ENCODE measurements around the gene NIPAL1.
"Not testable (repeated sequence)": the region's sequence is repeated elsewhere in the genome, so short reads cannot be mapped to it uniquely, and the experiment has no call there.

Gene NIPAL1

DNA sequence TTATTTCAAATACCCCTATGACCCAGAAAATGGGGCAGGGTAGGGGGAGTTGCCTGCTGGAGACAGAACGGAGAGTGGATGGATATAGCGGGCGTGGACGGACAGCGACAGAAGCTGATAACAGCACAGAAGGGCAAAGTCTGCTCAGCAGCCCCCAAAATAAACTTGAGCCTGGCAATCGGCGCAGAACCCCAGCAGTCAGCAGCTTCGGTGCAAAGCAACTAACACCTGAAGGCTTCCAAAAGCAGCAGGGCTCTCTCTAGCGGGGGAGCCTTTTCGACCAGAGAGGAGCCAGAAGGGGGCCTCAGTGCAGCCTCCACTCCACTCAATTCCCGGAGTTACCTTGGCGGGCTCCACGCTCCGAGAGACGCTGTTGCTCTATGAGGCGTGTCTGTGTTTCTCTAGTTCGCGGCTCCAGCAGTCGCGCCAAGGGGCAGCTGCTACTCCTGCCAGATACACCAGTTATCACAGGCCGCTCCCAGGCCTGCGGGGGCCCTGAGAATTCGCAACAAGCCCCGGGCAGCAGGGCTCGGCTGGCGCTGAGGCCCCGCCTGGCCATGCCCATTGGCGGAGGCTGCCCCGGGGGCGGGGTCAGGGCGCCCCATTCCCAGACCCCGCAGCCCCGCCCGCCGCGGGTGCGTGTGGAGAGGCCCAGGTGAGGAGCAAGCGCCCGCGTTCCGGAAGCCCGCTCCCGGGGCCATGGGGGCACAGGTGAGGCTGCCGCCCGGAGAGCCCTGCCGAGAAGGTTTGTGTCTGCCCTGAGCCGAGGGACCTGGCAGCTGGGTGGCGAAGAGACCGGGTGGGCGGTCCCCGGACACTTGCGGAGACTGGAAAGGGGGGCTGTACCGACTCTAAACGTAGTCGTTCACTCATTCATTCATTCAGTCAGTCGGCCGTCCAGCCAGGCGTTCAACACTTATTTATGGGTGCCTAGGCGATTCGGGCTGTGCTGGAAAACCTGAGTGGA, at the start of gene NIPAL1, which contains the start of gene CNGA1:
Gene NIPAL1 (plus strand): TSS at position 632 of the 967 bp plus-strand sequence. CDS start 68 bp downstream, at position 700.
Gene CNGA1 (minus strand): TSS at position 541 of the 967 bp plus-strand sequence. CDS start 63,992 bp downstream, outside the sequence.
- DNase-seq: peak; percentile 64

DNA sequence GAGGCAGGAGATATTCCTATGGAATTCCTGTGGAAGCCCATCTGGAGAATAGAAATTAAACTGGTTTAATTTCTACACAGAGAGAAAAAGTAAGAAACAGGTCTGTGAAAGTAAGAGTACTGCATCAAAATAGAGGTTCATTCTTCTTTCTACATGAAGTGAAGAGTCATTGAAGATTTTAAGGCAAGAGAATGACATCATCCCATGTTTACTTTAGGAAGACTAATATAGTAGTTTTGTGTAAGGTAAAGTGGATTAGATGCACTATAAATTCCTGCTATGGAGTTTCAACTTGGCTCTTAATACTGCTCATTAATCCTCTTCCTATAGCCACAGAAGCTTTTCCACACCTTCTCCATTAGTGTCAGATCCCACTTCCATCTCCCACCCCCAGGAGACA, 47.7 kb upstream of the NIPAL1 start:
- no peak for DNase-seq

DNA sequence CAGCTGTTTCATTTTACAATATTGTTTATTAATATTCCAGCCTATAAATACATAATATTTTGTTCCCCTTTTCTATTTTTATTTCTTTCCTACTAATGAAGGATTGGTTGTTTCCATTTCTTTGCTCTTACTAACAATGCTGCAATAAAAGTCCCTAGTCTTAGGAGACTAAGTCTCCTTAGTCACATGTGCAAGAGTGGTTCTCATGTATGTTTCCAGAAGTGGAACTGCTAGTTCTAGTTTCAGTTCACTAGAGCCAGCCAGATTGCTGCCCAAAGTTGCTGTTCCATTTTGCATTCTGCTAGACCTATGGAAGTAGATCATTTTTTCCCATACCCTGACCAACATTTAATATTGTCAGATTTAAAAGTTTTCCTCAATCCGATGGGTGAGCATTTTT, 44.4 kb upstream of the NIPAL1 start:
- no peak for DNase-seq

GRCh38 chr4:47972721-47973120, 43.9 kb upstream of the NIPAL1 start:
- no peak for DNase-seq

DNA sequence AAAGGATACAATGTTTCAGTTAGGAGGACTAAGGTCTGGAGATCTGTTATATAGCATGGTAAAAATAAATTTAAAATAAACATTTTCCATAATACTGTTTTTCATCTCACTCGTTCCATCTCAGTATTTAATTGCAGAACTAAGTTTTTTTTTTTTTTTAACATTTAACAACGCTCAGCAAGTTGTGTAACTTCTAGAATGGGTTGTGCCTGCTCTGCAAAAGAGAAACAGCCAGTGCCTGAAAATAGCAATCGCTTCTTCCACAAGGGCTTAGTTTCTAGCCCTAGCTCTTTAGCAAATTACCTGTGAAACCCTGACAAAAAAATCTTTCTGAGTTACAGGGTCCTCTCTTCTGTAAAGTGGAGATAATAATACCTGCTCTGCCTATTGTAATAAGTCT, 42.0 kb upstream of the NIPAL1 start:
- DNase-seq: no peak

DNA sequence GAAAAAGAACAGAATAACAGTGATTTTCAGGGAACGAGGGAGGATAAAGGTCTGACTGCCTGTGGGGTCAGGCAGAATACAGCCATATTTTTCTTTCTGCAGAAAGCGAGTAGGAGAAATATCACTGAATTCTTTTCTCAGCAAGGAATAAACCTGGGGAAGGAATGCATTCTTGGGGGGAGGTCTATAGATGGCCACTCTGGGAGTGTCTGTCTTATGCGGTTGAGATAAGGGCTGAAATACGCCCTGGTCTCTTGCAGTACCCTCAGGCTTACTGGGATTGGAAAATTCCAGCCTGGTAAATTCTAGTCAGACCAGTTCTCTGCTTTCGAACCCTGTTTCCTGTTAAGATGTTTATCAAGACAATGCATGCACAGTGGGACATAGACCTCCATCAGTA, 26.4 kb upstream of the NIPAL1 start:
- no peak for DNase-seq

GRCh38 chr4:47992475-47992874, 24.1 kb upstream of the NIPAL1 start:
- DNase-seq: not testable (repeated sequence)

- no peak for DNase-seq
Measured at GRCh38 chr4:47996021-47996420, 20.6 kb upstream of the NIPAL1 start.

DNA sequence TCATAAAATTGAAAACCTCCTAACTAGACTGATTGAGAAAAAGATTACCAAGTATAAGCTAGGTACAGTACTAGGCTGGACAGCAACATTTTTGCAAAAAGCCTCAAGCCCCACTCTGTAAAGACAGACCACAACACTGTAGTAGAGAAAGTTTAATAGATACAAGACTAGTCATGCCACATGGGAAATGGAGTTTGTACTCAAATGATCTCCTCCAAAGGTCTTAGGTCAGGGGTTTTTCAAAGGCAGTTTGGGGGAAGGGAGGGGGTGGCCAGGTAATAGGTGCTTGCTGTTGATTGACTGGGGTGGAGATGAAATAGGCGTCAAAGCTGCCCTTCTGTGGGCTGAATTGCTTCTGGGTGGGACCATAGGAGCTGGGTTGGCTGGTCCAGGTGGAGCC, 14.3 kb upstream of the NIPAL1 start:
- DNase-seq: no peak

DNA sequence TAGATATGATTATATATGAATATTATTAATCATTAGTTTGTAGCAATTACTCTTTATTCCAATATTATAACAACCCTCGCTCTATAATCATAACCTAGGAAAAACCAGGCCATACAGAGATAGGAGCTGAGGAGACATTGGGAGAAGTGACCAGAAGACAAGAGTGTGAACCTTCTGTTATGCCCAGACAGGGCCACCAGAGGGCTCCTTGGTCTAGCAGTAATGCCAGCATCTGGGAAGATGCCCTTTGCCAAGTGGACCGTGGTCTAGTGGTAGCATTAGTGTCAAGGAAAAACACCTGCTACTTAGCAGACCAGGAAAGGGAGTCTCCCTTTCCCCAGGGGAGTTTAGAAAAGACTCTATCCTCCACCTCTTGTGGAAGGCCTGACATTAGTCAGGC, 13.0 kb upstream of the NIPAL1 start:
- DNase-seq: not testable (repeated sequence)

- no peak for DNase-seq
Measured at GRCh38 chr4:48005781-48006180, 10.8 kb upstream of the NIPAL1 start.

GRCh38 chr4:48008021-48008596, 8.5 kb upstream of the NIPAL1 start:
- DNase-seq: no peak

- not testable (repeated sequence) for DNase-seq
Measured at GRCh38 chr4:48010906-48011305, 5.7 kb upstream of the NIPAL1 start.

- no peak for DNase-seq
Measured at GRCh38 chr4:48011722-48012121, 4.8 kb upstream of the NIPAL1 start.

- DNase-seq: no peak
Measured at GRCh38 chr4:48012824-48013223, 3.7 kb upstream of the NIPAL1 start.

DNA sequence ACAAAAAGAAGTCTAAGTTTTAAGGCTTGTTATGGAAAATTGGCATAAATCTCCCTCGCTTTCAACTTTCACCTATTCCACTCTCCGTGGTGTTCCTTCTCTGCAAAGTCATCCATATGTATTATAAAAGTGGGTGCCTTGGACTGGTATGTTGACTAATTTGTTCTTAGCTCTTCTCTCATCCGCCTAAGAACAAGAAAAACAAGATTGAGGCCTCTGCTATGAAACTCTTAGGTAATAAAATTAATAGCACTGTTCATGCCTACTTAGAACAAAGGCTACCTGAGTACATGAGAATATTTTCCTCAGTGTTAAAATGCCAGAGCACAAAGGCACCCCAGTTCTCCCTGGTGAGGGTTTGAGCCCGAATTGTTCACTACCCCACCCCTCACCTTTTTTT, 1.4 kb upstream of the NIPAL1 start:
- no peak for DNase-seq

DNA sequence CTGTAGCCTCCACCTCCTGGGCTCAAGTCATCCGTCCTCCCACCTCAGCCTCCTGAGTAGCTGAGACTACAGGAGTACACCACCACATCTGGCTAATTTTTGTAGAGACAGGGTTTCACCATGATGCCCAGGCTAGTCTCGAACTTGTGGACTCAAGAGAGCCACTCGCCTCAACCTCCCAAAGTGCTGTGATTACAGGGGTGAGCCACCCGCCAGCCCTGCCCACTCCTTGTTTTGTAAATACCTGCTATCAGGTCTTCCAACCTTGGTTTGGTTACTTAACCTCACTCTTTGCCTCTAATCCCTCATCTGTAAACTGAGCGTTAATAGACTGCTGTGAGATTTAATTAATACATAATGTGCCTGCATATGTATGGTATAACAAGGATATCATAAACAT, 894 bp upstream of the NIPAL1 start:
- DNase-seq: no peak

- DNase-seq: no peak
Measured at GRCh38 chr4:48017108-48017571, 568 bp downstream of the NIPAL1 start.

- DNase-seq: no peak
Measured at GRCh38 chr4:48018112-48018511, 1.5 kb downstream of the NIPAL1 start.

- DNase-seq: no peak
Measured at GRCh38 chr4:48021100-48021499, 4.5 kb downstream of the NIPAL1 start.

DNA sequence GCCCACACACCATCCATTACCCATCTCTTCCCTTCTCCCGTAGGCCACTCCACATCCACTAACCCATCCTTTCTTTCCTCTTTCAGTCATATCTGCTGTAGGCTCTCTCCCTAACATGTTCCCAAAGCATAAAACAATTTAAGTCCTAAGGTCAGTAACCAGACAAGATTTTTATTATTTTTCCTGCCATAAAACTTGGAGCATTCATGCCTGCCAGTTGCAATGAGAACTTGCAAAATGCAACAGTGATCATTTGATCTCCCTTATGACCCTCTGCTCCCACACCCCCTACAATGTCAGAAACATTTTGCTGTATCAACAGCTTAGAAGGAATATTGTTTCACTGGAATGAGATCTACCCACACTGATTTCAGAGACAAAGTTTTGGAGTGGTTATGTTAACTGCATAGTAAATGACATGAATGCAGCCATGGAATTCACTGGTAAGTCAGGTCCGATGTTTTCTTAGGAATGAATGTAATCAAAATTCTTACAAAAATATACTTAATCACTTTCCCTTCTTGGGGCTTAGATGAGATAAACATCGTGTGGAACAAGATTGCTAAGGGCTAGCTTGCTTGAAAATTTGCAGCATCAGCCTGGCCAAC, 5.7 kb downstream of the NIPAL1 start:
- no peak for DNase-seq

DNA sequence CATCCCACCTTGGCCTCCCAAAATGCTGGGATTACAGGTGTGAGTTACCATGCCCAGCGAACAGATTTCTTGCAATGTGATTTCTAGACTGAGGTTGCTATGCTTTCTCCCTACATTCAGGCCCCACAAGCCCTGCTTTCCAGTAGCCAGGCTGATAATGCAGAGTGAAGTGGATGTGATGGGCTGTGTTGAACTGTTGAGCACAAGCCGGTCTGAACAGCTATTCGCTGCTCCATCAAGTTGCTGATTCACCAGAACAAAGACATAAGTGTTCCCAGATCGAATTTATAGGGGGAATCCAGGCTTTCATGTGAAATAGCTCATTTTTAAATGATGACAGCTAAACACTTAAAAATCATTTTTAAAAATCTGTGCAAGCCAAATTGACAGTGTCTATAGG, 8.0 kb downstream of the NIPAL1 start:
- no peak for DNase-seq

GRCh38 chr4:48025005-48025404, 8.4 kb downstream of the NIPAL1 start:
- DNase-seq: no peak

DNA sequence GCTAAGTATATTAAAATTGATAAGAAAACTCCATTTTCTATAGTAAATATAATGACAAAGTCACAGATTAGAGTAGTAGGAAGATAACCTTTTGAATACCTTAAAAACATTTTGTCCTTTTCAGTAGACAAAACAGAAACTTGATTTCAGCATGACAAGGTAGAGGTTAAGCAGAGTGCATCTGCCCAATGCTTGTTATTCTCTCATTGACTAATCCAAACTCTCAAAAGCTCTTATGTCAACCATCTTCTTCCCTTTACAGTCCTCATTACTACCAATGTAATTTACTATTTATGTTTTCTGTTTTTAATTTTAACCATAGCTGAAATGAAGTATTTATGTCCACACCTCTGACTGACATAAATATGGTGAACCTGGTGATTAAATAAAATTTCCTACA, 11.1 kb downstream of the NIPAL1 start:
- no peak for DNase-seq
